ENCODE measurements around the gene TMEM212.

- TF ChIP-seq CTCF (optimal IDR thresholded peaks at IDR 0.05 in 1 of 3, IDR thresholded peaks at IDR 0.05 in 1 of 3, conservative IDR thresholded peaks at IDR 0.05 in 1 of 3; ENCODE audit: extremely low read depth in 1 of 3, insufficient read depth in 2 of 3, low read length in 3 of 3): no peak
- no peak for TF ChIP-seq EZH2 (IDR thresholded peaks at IDR 0.05; ENCODE audit: low read length)
These were observed 1.7 kb downstream of the TMEM212 start for GRCh38 chr3:171844873-171845272.
